ENCODE results near the gene FADS2. TPM values are rescaled to one million over a fixed set of nuclear protein-coding genes. Genes with fewer than 3 reads are reported as not detected.

FADS2 gene
- total RNA-seq, 4 donors from 2014 or later: 130 to 455 (median 327) TPM

GRCh38 chr11:61869429-61869707, 41.3 kb downstream of the FADS2 start:
- no peak overlapping the region for H3K4me3 ChIP-seq
- peaks cover 5% of the 10 kb centered on the region for H3K27me3 ChIP-seq
- no peak for DNase-seq (ENCODE audit: low spot score in 2 of 2)
- 100% methylated on average over 1 of the region's 4 CpGs for WGBS
- no peak overlapping the region for H3K27ac ChIP-seq
- no peaks in the 10 kb centered on the region for H3K9me3 ChIP-seq
- peaks cover 26% of the 10 kb centered on the region for H3K4me1 ChIP-seq
- no peak for TF ChIP-seq POLR2AphosphoS5 (IDR thresholded peaks at IDR 0.05)
- TF ChIP-seq CTCF (IDR thresholded peaks at IDR 0.05): no peak
- TF ChIP-seq EP300 (IDR thresholded peaks at IDR 0.05): no peak
- no peak for TF ChIP-seq POLR2A (IDR thresholded peaks at IDR 0.05)
- H3K36me3 ChIP-seq: no peaks in the 10 kb centered on the region

- no peak for DNase-seq (ENCODE audit: low spot score in 2 of 2)
- Histone ChIP-seq H3K9me3 (no peaks in the 10 kb centered on the region), H3K4me1 (peaks cover 26% of the 10 kb centered on the region), H3K36me3 (no peaks in the 10 kb centered on the region), H3K27me3 (peaks cover 5% of the 10 kb centered on the region), H3K4me3 (no peak overlapping the region), H3K27ac (no peak overlapping the region)
- TF ChIP-seq POLR2A (IDR thresholded peaks at IDR 0.05) (no peak), EP300 (IDR thresholded peaks at IDR 0.05) (no peak), CTCF (IDR thresholded peaks at IDR 0.05) (no peak), POLR2AphosphoS5 (IDR thresholded peaks at IDR 0.05) (no peak)
- WGBS: 89% methylated on average over 18 of the region's 21 CpGs
These were observed 41.8 kb downstream of the FADS2 start for GRCh38 chr11:61869708-61870451.

- TF ChIP-seq CTCF (IDR thresholded peaks at IDR 0.05) (no peak), POLR2AphosphoS5 (IDR thresholded peaks at IDR 0.05) (no peak), EP300 (IDR thresholded peaks at IDR 0.05) (no peak), POLR2A (IDR thresholded peaks at IDR 0.05) (no peak)
- peaks cover 26% of the 10 kb centered on the region for H3K4me1 ChIP-seq
- no peaks in the 10 kb centered on the region for H3K36me3 ChIP-seq
- no peak for DNase-seq (ENCODE audit: low spot score in 2 of 2)
- H3K27ac ChIP-seq: peak overlapping the region; percentile 65
- peaks cover 5% of the 10 kb centered on the region for H3K27me3 ChIP-seq
- WGBS: 28% methylated on average over 9 of the region's 10 CpGs
- no peaks in the 10 kb centered on the region for H3K9me3 ChIP-seq
- H3K4me3 ChIP-seq: peak overlapping the region; percentile 18
These were observed 42.5 kb downstream of the FADS2 start for GRCh38 chr11:61870541-61871031.

- peak in 1 of 2 donors; percentile 87 for DNase-seq (ENCODE audit: low spot score in 2 of 2)
- no peak for TF ChIP-seq POLR2AphosphoS5 (IDR thresholded peaks at IDR 0.05)
- no peak for TF ChIP-seq EP300 (IDR thresholded peaks at IDR 0.05)
- no peak for TF ChIP-seq POLR2A (IDR thresholded peaks at IDR 0.05)
- peak; percentile 76 to 94 for TF ChIP-seq CTCF (IDR thresholded peaks at IDR 0.05)
- peaks cover 26% of the 10 kb centered on the region for H3K4me1 ChIP-seq
- H3K27ac ChIP-seq: peak overlapping the region; percentile 65
- H3K9me3 ChIP-seq: no peaks in the 10 kb centered on the region
- H3K36me3 ChIP-seq: no peaks in the 10 kb centered on the region
- H3K4me3 ChIP-seq: peak overlapping the region; percentile 18
- peaks cover 5% of the 10 kb centered on the region for H3K27me3 ChIP-seq
- 2% methylated on average over 8 of the region's 24 CpGs for WGBS
These were observed 43.1 kb downstream of the FADS2 start for GRCh38 chr11:61871158-61871597.

- no peak overlapping the region for H3K27ac ChIP-seq
- TF ChIP-seq POLR2A (IDR thresholded peaks at IDR 0.05): no peak
- no peak for TF ChIP-seq CTCF (IDR thresholded peaks at IDR 0.05)
- no peak for TF ChIP-seq POLR2AphosphoS5 (IDR thresholded peaks at IDR 0.05)
- TF ChIP-seq EP300 (IDR thresholded peaks at IDR 0.05): no peak
- H3K4me1 ChIP-seq: peaks cover 21% of the 10 kb centered on the region
- DNase-seq (ENCODE audit: low spot score in 2 of 2): no peak
- H3K36me3 ChIP-seq: no peaks in the 10 kb centered on the region
- 100% methylated on average over 6 of the region's 20 CpGs for WGBS
- peaks cover 5% of the 10 kb centered on the region for H3K27me3 ChIP-seq
- H3K4me3 ChIP-seq: no peak overlapping the region
- H3K9me3 ChIP-seq: no peaks in the 10 kb centered on the region
These were observed 45.0 kb downstream of the FADS2 start for GRCh38 chr11:61872935-61873565.
